K562 treated with DMSO at 1 percent for 12 hours (cell line): ENCODE results near the gene TMEM39A. TPM values are rescaled to one million over a fixed set of nuclear protein-coding genes. Genes with fewer than 3 reads are reported as not detected.

Experiments used
- total RNA-seq: library from RNA; unstranded; fragments of 300-600 nt; gene quantifications from 2 replicates; pipeline ENCODE4 v1.2.3, GENCODE V29; 2022; ENCODE audit not compliant: insufficient read depth

The TMEM39A gene
- total RNA-seq = 7.2 and 17.0 TPM in 2 replicates

GRCh38 chr3:119463171-119464169 is at the start of gene TMEM39A:
Gene TMEM39A, minus strand, starts transcription at chr3:119463615. Its CDS starts 1,541 bp downstream, at chr3:119462074.

GRCh38 chr3:119498186-119499011 is 35.0 kb upstream of the TMEM39A start, which contains the start of gene TIMMDC1:
Gene TIMMDC1, plus strand, starts transcription at chr3:119498547. Its CDS starts 187 bp downstream, at chr3:119498734.

Other genes with a start within 250 kb of the TMEM39A start
- 8.6 and 13.5 TPM in 2 replicates for gene B4GALT4, start 222.7 kb downstream of the TMEM39A start, total RNA-seq
- 0.11 TPM in 1 of 2 replicates, not detected in the other for gene ARHGAP31, start 169.2 kb downstream of the TMEM39A start, total RNA-seq
- 2.5 and 6.4 TPM in 2 replicates for gene POGLUT1, start 5.3 kb upstream of the TMEM39A start, total RNA-seq
- gene TIMMDC1, start 34.9 kb upstream of the TMEM39A start, total RNA-seq = 54.3 and 58.8 TPM in 2 replicates
- 14.9 and 24.9 TPM in 2 replicates for gene CD80, start 96.0 kb upstream of the TMEM39A start, total RNA-seq
- 1.0 and 2.9 TPM in 2 replicates for gene ADPRH, start 115.9 kb upstream of the TMEM39A start, total RNA-seq
- gene PLA1A, start 134.3 kb upstream of the TMEM39A start, total RNA-seq = not detected in 2 replicates
- gene POPDC2, start 197.0 kb upstream of the TMEM39A start, total RNA-seq = 0.44 TPM in 1 of 2 replicates, not detected in the other
- gene COX17, start 213.8 kb upstream of the TMEM39A start, total RNA-seq = 46.1 and 76.3 TPM in 2 replicates
- gene CFAP91, start 239.4 kb upstream of the TMEM39A start, total RNA-seq = not detected in 2 replicates